Smooth muscle cell (in vitro differentiated cells): ENCODE data around the gene PRKCE. TPM values are rescaled to one million over a fixed set of nuclear protein-coding genes. Genes with fewer than 3 reads are reported as not detected.

Experiments
- DNase-seq: peaks from one replicate; lab custom pipeline; 2025; ENCODE audit not compliant: unreplicated experiment; lab: John Stamatoyannopoulos, UW
- H2AFZ ChIP-seq: fragments of 200-600 bp; sonication (generic); 2 replicates; pipeline ENCODE4 v1.6.0; 2016; ENCODE audit warnings: antibody characterized with exemption, low read depth, mild to moderate bottlenecking
- H3F3A ChIP-seq: fragments of 200-600 bp; sonication (generic); 2 replicates; pipeline ENCODE4 v1.6.0; 2017; ENCODE audit warnings: antibody characterized with exemption, low read depth
- H3K27ac ChIP-seq: fragments of 200-600 bp; sonication (generic); 2 replicates; pipeline ENCODE4 v1.5.1; 2016; ENCODE audit warnings: low read depth, mild to moderate bottlenecking
- H3K27me3 ChIP-seq: fragments of 200-600 bp; sonication (generic); 2 replicates; pipeline ENCODE4 v1.6.1; 2016; ENCODE audit warnings: low read depth, mild to moderate bottlenecking
- H3K36me3 ChIP-seq: fragments of 200-600 bp; sonication (generic); 2 replicates; pipeline ENCODE4 v1.5.1; 2016; ENCODE audit warnings: low read depth
- H3K4me1 ChIP-seq: fragments of 200-600 bp; sonication (generic); 2 replicates; pipeline ENCODE4 v1.5.1; 2016; ENCODE audit warnings: low read depth
- H3K4me2 ChIP-seq: fragments of 200-600 bp; sonication (generic); 2 replicates; pipeline ENCODE4 v1.6.0; 2016; ENCODE audit warnings: mild to moderate bottlenecking
- H3K4me3 ChIP-seq: fragments of 200-600 bp; sonication (generic); 2 replicates; pipeline ENCODE4 v1.5.1; 2016; ENCODE audit warnings: mild to moderate bottlenecking
- H3K79me2 ChIP-seq: fragments of 200-600 bp; sonication (generic); 2 replicates; pipeline ENCODE4 v1.6.0; 2016; ENCODE audit warnings: low read depth, mild to moderate bottlenecking
- H3K9ac ChIP-seq: fragments of 200-600 bp; sonication (generic); 2 replicates; pipeline ENCODE4 v1.6.0; 2016; ENCODE audit warnings: low read depth
- H3K9me3 ChIP-seq: fragments of 200-600 bp; sonication (generic); replicated peaks from 2 replicates; pipeline ENCODE4 v1.5.1; 2016; ENCODE audit warnings: low read depth
- H4K20me1 ChIP-seq: fragments of 200-600 bp; sonication (generic); 2 replicates; pipeline ENCODE4 v1.6.0; 2016; ENCODE audit warnings: low read depth
- WGBS: methylation state at CpG from one replicate; pipeline ENCODE4 v1.1.7; 2016; ENCODE audit warnings: low lambda C conversion rate; 5-methylcytosine and 5-hydroxymethylcytosine counted together
- polyA plus RNA-seq: library from polyadenylated mRNA; unstranded; fragments of >200 nt; fragmentation: Nextera tagmentation; extraction: Ambion mirVana; gene quantifications from 2 replicates; pipeline ENCODE4 v1.2.1, GENCODE V29; 2016
- total RNA-seq: library from RNA; depleted of rRNA; stranded (reverse); fragments of >200 nt; gene quantifications from 2 replicates; pipeline ENCODE4 v1.2.3, GENCODE V29; 2014
- TF ChIP-seq, protein P1 (sequence below): fragments of 200-600 bp; sonication (generic); IDR thresholded peaks from 2 replicates; pipeline ENCODE4 v1.5.1; 2017; ENCODE audit warnings: borderline replicate concordance, mild to moderate bottlenecking, antibody characterized with exemption; ENCODE audit not compliant: insufficient read depth, poor library complexity, severe bottlenecking

PRKCE gene
- total and polyA plus RNA-seq, 2 experiments from 2014 or later = 20.6 to 29.1 TPM

DNA sequence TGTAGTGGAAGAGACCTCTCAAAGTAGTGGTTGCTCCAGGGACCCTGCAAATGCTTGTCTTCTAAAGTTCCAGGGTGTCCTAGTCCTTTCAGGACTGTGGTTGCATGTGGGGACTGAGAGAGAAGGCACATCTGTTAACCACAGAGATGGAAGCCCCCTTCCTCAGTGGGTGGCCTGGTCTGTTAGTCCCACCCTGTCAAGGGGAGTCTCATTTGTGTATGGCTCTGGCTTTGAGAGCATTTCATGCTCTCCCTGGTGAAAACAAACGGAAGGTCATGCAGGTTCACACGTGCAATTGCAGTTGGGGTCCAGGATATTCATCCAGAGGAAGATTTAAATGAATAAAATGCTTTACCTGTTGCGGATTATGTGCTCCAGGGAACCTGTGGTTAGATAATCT lies 219.6 kb downstream of the PRKCE start:
- 89% methylated on average over 3 of the region's 3 CpGs for WGBS
- H3K4me1 ChIP-seq = no peaks in the 10 kb centered on the region
- H3K79me2 ChIP-seq = peaks cover 15% of the 10 kb centered on the region
- H3K4me3 ChIP-seq = no peak overlapping the region
- H2AFZ ChIP-seq = no peak overlapping the region
- H3K9ac ChIP-seq = no peak overlapping the region
- peaks cover 94% of the 10 kb centered on the region for H4K20me1 ChIP-seq
- no peaks in the 10 kb centered on the region for H3K36me3 ChIP-seq
- no peaks in the 10 kb centered on the region for H3F3A ChIP-seq
- H3K9me3 ChIP-seq = no peaks in the 10 kb centered on the region
- H3K27ac ChIP-seq = no peak overlapping the region
- H3K27me3 ChIP-seq = no peaks in the 10 kb centered on the region
- H3K4me2 ChIP-seq = no peak overlapping the region
- no peak for DNase-seq
- TF ChIP-seq, protein P1, sequence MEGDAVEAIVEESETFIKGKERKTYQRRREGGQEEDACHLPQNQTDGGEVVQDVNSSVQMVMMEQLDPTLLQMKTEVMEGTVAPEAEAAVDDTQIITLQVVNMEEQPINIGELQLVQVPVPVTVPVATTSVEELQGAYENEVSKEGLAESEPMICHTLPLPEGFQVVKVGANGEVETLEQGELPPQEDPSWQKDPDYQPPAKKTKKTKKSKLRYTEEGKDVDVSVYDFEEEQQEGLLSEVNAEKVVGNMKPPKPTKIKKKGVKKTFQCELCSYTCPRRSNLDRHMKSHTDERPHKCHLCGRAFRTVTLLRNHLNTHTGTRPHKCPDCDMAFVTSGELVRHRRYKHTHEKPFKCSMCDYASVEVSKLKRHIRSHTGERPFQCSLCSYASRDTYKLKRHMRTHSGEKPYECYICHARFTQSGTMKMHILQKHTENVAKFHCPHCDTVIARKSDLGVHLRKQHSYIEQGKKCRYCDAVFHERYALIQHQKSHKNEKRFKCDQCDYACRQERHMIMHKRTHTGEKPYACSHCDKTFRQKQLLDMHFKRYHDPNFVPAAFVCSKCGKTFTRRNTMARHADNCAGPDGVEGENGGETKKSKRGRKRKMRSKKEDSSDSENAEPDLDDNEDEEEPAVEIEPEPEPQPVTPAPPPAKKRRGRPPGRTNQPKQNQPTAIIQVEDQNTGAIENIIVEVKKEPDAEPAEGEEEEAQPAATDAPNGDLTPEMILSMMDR = no peak

DNA sequence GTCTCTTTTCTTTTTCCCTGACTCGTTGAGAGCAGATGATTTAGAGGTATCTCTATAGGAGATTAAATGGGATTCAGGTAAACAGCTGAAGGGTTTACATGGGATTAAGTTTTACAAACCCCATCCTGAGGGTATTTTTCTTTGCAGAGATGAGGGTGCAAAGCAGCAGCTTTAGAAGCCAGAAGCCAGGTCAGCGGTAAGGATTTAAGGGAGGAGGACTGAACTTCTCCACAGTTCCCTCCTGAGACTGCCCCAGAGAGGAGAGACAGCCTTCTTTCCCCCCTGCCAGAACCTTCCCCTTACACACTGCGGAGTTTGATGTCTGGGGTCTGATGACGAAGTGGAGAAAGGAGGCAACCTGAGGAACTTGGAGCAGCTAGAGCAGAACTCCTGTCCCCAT lies 220.1 kb downstream of the PRKCE start:
- Histone ChIP-seq H3K4me1 (no peaks in the 10 kb centered on the region), H3K4me2 (no peak overlapping the region), H3K27me3 (no peaks in the 10 kb centered on the region), H3F3A (no peaks in the 10 kb centered on the region), H3K9me3 (no peaks in the 10 kb centered on the region), H3K9ac (no peak overlapping the region), H4K20me1 (peaks cover 90% of the 10 kb centered on the region), H3K4me3 (no peak overlapping the region), H3K79me2 (peaks cover 15% of the 10 kb centered on the region), H3K27ac (no peak overlapping the region), H3K36me3 (peaks cover 2% of the 10 kb centered on the region), H2AFZ (no peak overlapping the region)
- DNase-seq = no peak
- TF ChIP-seq, protein P1 = no peak
- 78% methylated on average over 4 of the region's 4 CpGs for WGBS

DNA sequence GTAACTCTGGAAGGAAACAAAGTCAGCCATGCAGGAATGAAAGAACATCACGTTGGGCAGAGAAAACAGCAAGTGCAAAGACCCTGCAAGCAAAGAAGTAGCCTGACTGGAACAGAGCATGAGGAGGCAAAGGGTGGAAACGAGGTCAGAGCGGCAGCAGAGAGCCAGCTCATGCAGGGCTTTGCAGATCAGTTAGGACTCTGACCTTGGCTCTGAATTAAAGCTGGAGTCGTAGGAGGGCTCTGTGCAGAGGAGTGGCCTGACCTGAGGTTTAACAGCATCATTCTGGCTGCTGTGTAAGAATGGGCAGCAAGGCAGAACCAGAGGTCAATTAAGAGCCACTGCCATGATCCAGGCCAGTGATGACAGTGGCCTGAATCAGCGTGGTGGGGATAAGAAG lies 220.7 kb downstream of the PRKCE start:
- peaks cover 12% of the 10 kb centered on the region for H3K79me2 ChIP-seq
- no peak overlapping the region for H2AFZ ChIP-seq
- WGBS = 60% methylated on average over 5 of the region's 5 CpGs
- H3K4me2 ChIP-seq = no peak overlapping the region
- H3K9me3 ChIP-seq = no peaks in the 10 kb centered on the region
- no peaks in the 10 kb centered on the region for H3F3A ChIP-seq
- no peaks in the 10 kb centered on the region for H3K4me1 ChIP-seq
- H4K20me1 ChIP-seq = peaks cover 83% of the 10 kb centered on the region
- H3K27ac ChIP-seq = no peak overlapping the region
- TF ChIP-seq, protein P1 = no peak
- DNase-seq = no peak
- H3K9ac ChIP-seq = no peak overlapping the region
- peaks cover 4% of the 10 kb centered on the region for H3K36me3 ChIP-seq
- no peak overlapping the region for H3K4me3 ChIP-seq
- no peaks in the 10 kb centered on the region for H3K27me3 ChIP-seq

GRCh38 chr2:45874344-45874743 lies 222.9 kb downstream of the PRKCE start:
- Histone ChIP-seq H3K4me2 (no peak overlapping the region), H3K9me3 (no peaks in the 10 kb centered on the region), H3K27me3 (no peaks in the 10 kb centered on the region), H3F3A (no peaks in the 10 kb centered on the region), H2AFZ (no peak overlapping the region), H4K20me1 (peaks cover 64% of the 10 kb centered on the region), H3K9ac (no peak overlapping the region), H3K4me1 (no peaks in the 10 kb centered on the region), H3K27ac (no peak overlapping the region), H3K36me3 (peaks cover 4% of the 10 kb centered on the region), H3K79me2 (peaks cover 12% of the 10 kb centered on the region), H3K4me3 (no peak overlapping the region)
- 100% methylated on average over 3 of the region's 3 CpGs for WGBS
- TF ChIP-seq, protein P1 = no peak
- DNase-seq = no peak
